Endothelial cell of umbilical vein (primary cell): ENCODE measurements around the gene TAT. TPM values are rescaled to one million over a fixed set of nuclear protein-coding genes. Genes with fewer than 3 reads are reported as not detected.

ENCODE experiments used
- BruUV-seq: library from RNA; stranded (reverse); fragments of 400-500 nt; replicated peaks from 2 replicates; lab custom pipeline; 2021; lab: Mats Ljungman, UMichigan
- CTCF ChIA-PET: fragments of 300-600, 350-600 bp; sonication (Branson Sonifier 250); formaldehyde crosslinking; loops from one replicate; lab custom pipeline; 2021; ENCODE audit warnings: antibody characterized with exemption, inconsistent platforms; lab: Charles Lee
- POLR2A ChIA-PET: fragments of 300-600, 350-600 bp; sonication (Branson Sonifier 250); formaldehyde crosslinking; loops from one replicate; lab custom pipeline; 2021; ENCODE audit warnings: antibody characterized with exemption, inconsistent platforms; lab: Charles Lee
- DNase-seq: peaks from one replicate; pipeline ENCODE4 v3.0.0-alpha.2; 2011; ENCODE audit warnings: low read depth, low spot score
- FAIRE-seq: peaks from 2 replicates; lab custom pipeline; 2011; peaks lifted over from hg19 to GRCh38; lab: Jason Lieb, UNC
- H2AFZ ChIP-seq: 2 replicates; pipeline ENCODE4 v1.6.0; 2012; ENCODE audit warnings: low read depth, low read length, control low read depth, inconsistent platforms
- H3K27ac ChIP-seq: 2 replicates; pipeline ENCODE4 v1.5.1; 2011; ENCODE audit warnings: low read depth, mild to moderate bottlenecking, control low read depth, low read length, moderate library complexity; ENCODE audit not compliant: insufficient read depth
- H3K27me3 ChIP-seq, 2 experiments: 2 replicates each; pipeline versions ENCODE4 v1.6.0 to v1.6.1; 2011; ENCODE audit warnings: low read length in 2 of 2, mixed read lengths in 1 of 2; ENCODE audit not compliant: control insufficient read depth in 2 of 2, insufficient read depth in 2 of 2
- H3K36me3 ChIP-seq, 2 experiments: 2 replicates in 1 of 2; 3 replicates in 1 of 2; pipeline ENCODE4 v1.5.1; 2011; ENCODE audit warnings: low read length in 2 of 2, mild to moderate bottlenecking in 1 of 2, moderate library complexity in 1 of 2; ENCODE audit not compliant: control insufficient read depth in 2 of 2, insufficient read depth in 2 of 2; ENCODE audit errors: extremely low read depth in 1 of 2
- H3K4me1 ChIP-seq: 3 replicates; pipeline ENCODE4 v1.5.1; 2011; ENCODE audit warnings: mild to moderate bottlenecking, low read length; ENCODE audit not compliant: control insufficient read depth, insufficient read depth; ENCODE audit errors: extremely low read depth
- H3K4me2 ChIP-seq: 2 replicates; pipeline ENCODE4 v1.6.1; 2011; ENCODE audit warnings: low read length, control low read depth, mixed read lengths; ENCODE audit not compliant: insufficient read depth
- H3K4me3 ChIP-seq, 3 experiments: fragments of 200-600 bp in 1 of 3; sonication (generic), shearing (Covaris generic) in 1 of 3; replicated peaks in 1 of 3; 2 replicates each; pipeline ENCODE4 v1.5.1; 2011 to 2016; ENCODE audit warnings: control low read depth in 3 of 3, low read length in 3 of 3, mild to moderate bottlenecking in 2 of 3, inconsistent platforms in 1 of 3, low read depth in 1 of 3, moderate library complexity in 1 of 3; ENCODE audit not compliant: insufficient read depth in 1 of 3
- H3K79me2 ChIP-seq: 2 replicates; pipeline ENCODE4 v1.6.0; 2012; ENCODE audit warnings: low read length, inconsistent platforms; ENCODE audit not compliant: control insufficient read depth, insufficient read depth
- H3K9ac ChIP-seq: replicated peaks from 2 replicates; pipeline ENCODE3; 2011; ENCODE audit warnings: low read length, control low read depth; ENCODE audit not compliant: insufficient read depth; ENCODE audit errors: extremely low read depth
- H3K9me1 ChIP-seq: replicated peaks from 3 replicates; pipeline ENCODE4 v1.6.0; 2011; ENCODE audit warnings: mild to moderate bottlenecking, low read length; ENCODE audit not compliant: control insufficient read depth, insufficient read depth; ENCODE audit errors: extremely low read depth
- H3K9me3 ChIP-seq: replicated peaks from 2 replicates; pipeline ENCODE4 v1.5.1; 2012; ENCODE audit warnings: low read length, inconsistent platforms; ENCODE audit not compliant: control insufficient read depth, insufficient read depth
- H4K20me1 ChIP-seq: replicated peaks from 2 replicates; pipeline ENCODE3; 2011; ENCODE audit warnings: mild to moderate bottlenecking, low read length; ENCODE audit not compliant: control insufficient read depth, insufficient read depth; ENCODE audit errors: extremely low read depth
- EZH2 ChIP-seq: IDR thresholded peaks from 2 replicates; pipeline ENCODE4 v1.6.1; 2012; ENCODE audit warnings: borderline replicate concordance, low read depth, mild to moderate bottlenecking, moderate library complexity, low read length, inconsistent platforms; ENCODE audit not compliant: severe bottlenecking
- FOS ChIP-seq: IDR thresholded peaks from 2 replicates; pipeline ENCODE4 v1.6.1; 2011; ENCODE audit warnings: mild to moderate bottlenecking, low read length, moderate library complexity, borderline replicate concordance; ENCODE audit not compliant: insufficient read depth
- GATA2 ChIP-seq: IDR thresholded peaks from 2 replicates; pipeline ENCODE4 v1.7.0; 2011; ENCODE audit warnings: low read depth, mild to moderate bottlenecking, moderate library complexity, mixed read lengths, low read length; ENCODE audit not compliant: insufficient read length, insufficient read depth
- JUN ChIP-seq: IDR thresholded peaks from 2 replicates; pipeline ENCODE4 v1.6.1; 2011; ENCODE audit warnings: borderline replicate concordance, low read depth; ENCODE audit not compliant: insufficient read length, insufficient read depth
- MYC ChIP-seq: IDR thresholded peaks from one replicate; pipeline ENCODE4 v1.6.1; 2011; ENCODE audit warnings: mild to moderate bottlenecking, low read depth, low read length
- POLR2A ChIP-seq: IDR thresholded peaks from 2 replicates; pipeline ENCODE4 v1.6.1; 2012; ENCODE audit warnings: low read depth, mild to moderate bottlenecking, control low read depth, low read length
- POLR2AphosphoS5 ChIP-seq: IDR thresholded peaks from 2 replicates; pipeline ENCODE4 v1.6.1; 2012; ENCODE audit warnings: low read depth, mild to moderate bottlenecking, control low read depth, low read length, moderate library complexity; ENCODE audit not compliant: insufficient read depth
- dilution Hi-C: fragments of 300-500 bp; cut with MboI; formaldehyde crosslinking; loops from one replicate; pipeline ENCODE4 v1.15.0; 2019; ENCODE audit warnings: low sequenced_read_pairs; ENCODE audit not compliant: extremely low pct_ligation_motif_present
- intact Hi-C: fragments of 100-400 bp; cut with micrococcal nuclease; formaldehyde crosslinking; loops from one replicate; pipeline ENCODE4 v1.10.0; 2022
- polyA plus RNA-seq, 4 experiments: library from polyadenylated mRNA; depleted of rRNA in 3 of 4; stranded (reverse) in 3 of 4; unstranded in 1 of 4; fragments of >200 nt; gene quantifications; 2 replicates each; pipeline versions ENCODE4 v1.2.1 to v1.2.3, GENCODE V29; 2011 to 2012; ENCODE audit warnings: missing spikeins in 1 of 4
- total RNA-seq: library from RNA; stranded (reverse); gene quantifications from 2 replicates; pipeline ENCODE4 v1.2.3, GENCODE V29; 2021
- TF ChIP-seq, protein P1 (sequence below), 2 donors: IDR thresholded peaks; 1 replicate in 1 of 2; 2 replicates in 1 of 2; pipeline ENCODE4 v1.5.1; 2011; ENCODE audit warnings: low read length in 2 of 2, mild to moderate bottlenecking in 2 of 2, moderate library complexity in 2 of 2, control low read depth in 1 of 2, inconsistent platforms in 1 of 2, low read depth in 1 of 2; ENCODE audit not compliant: insufficient read depth in 1 of 2; ENCODE audit errors: extremely low read depth in 1 of 2
- TF ChIP-seq, protein P2 (sequence below): IDR thresholded peaks from 2 replicates; pipeline ENCODE4 v1.6.1; 2011; ENCODE audit not compliant: insufficient read depth, insufficient read length

Gene TAT
- total and polyA plus RNA-seq, 2 donors (not counting 3 experiments of a cell fraction or from before 2014, with no cell fraction given) = not detected

DNA sequence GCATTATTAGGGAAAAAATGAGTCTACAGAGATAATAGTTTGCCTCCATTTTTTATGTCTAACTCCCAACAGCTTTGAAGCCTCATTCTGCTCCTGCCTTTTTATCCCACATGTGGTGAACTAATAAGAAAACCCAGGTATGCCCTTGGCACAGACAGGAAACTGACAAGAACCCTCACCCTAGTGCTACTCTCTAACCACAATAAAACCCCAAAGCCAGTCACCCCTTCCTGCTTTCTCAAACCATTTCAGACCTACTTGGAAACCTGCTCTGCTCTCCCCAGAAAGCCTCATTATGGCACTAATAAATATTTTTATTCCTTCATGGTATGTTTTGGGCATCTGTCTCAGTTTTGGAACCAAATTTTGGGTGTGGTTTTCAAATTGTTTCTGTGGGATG, 45.2 kb upstream of the TAT start:
- DNase-seq = no peak
- H3K4me2 ChIP-seq = no peak overlapping the region
- no peaks in the 10 kb centered on the region for H3K9me1 ChIP-seq
- ChIA-PET POLR2A (no interaction called here), CTCF (interaction anchor here (2.5 kb wide), 1 partner anchor 11 kb away, joined by 14 read pairs; no protein-coding TSS in a partner anchor)
- no peaks in the 10 kb centered on the region for H4K20me1 ChIP-seq
- H3K9ac ChIP-seq = no peak overlapping the region
- intact Hi-C loops = no loop called here
- H3K27ac ChIP-seq = no peak overlapping the region
- dilution Hi-C loops = no loop called here
- H3K4me3 ChIP-seq = no peak overlapping the region
- TF ChIP-seq MYC (no peak), POLR2AphosphoS5 (no peak), FOS (no peak), POLR2A (no peak), GATA2 (no peak), EZH2 (no peak), JUN (no peak)
- TF ChIP-seq, protein P1, sequence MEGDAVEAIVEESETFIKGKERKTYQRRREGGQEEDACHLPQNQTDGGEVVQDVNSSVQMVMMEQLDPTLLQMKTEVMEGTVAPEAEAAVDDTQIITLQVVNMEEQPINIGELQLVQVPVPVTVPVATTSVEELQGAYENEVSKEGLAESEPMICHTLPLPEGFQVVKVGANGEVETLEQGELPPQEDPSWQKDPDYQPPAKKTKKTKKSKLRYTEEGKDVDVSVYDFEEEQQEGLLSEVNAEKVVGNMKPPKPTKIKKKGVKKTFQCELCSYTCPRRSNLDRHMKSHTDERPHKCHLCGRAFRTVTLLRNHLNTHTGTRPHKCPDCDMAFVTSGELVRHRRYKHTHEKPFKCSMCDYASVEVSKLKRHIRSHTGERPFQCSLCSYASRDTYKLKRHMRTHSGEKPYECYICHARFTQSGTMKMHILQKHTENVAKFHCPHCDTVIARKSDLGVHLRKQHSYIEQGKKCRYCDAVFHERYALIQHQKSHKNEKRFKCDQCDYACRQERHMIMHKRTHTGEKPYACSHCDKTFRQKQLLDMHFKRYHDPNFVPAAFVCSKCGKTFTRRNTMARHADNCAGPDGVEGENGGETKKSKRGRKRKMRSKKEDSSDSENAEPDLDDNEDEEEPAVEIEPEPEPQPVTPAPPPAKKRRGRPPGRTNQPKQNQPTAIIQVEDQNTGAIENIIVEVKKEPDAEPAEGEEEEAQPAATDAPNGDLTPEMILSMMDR (IDR thresholded peaks at IDR 0.05; ENCODE audit: extremely low read depth in 1 of 2, insufficient read depth in 1 of 2, low read depth in 1 of 2, low read length in 2 of 2) = no peak
- TF ChIP-seq, protein P2, sequence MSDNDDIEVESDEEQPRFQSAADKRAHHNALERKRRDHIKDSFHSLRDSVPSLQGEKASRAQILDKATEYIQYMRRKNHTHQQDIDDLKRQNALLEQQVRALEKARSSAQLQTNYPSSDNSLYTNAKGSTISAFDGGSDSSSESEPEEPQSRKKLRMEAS = no peak
- no peak for FAIRE-seq
- no peaks in the 10 kb centered on the region for H3K9me3 ChIP-seq
- H2AFZ ChIP-seq = no peak overlapping the region
- no peaks in the 10 kb centered on the region for H3K36me3 ChIP-seq
- no peaks in the 10 kb centered on the region for H3K79me2 ChIP-seq
- H3K4me1 ChIP-seq = peaks cover 2% of the 10 kb centered on the region
- BruUV-seq = no TSS peak
- peaks cover 11 to 24% of the 10 kb centered on the region in 2 experiments for H3K27me3 ChIP-seq
